ENCODE results near the gene AGAP1. TPM values are rescaled to one million over a fixed set of nuclear protein-coding genes. Genes with fewer than 3 reads are reported as not detected.

AGAP1 gene
- total RNA-seq, 4 donors from 2014 or later = 23.4 to 46.5 (median 29.3) TPM

DNA sequence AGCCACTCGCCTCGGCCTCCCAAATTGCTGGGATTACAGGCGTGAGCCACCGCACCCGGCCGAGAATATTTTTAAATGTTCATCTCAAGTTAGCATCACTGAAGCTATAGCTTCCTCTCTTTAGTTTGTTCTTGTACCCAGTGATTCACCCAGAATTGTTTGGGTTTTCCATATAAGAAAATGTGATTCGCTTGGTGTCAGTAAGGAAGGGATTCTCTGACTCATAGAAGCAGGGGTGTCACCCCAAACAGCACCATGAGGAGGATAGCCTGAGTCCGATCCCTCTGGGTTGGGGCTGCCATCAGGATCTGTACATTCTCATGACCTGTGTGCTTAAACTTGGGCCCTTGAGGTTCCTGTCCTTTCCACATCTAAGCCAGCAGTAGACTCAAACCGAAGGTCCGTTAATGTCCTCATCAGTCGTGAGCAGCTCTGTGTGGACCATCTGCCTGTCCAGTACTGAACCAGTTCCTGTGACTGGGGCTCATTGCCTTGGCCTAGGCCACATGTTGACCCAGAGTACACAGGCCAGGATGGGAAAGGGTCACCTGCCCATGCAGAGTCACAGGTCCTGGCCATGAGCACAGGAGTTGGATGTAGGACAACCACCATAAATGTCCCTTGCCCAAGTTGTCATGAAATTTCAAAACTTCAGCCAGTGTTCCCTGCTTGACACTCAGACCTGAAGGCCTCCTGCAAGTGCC is 362.5 kb downstream of the AGAP1 start:
- TF ChIP-seq, protein P1, sequence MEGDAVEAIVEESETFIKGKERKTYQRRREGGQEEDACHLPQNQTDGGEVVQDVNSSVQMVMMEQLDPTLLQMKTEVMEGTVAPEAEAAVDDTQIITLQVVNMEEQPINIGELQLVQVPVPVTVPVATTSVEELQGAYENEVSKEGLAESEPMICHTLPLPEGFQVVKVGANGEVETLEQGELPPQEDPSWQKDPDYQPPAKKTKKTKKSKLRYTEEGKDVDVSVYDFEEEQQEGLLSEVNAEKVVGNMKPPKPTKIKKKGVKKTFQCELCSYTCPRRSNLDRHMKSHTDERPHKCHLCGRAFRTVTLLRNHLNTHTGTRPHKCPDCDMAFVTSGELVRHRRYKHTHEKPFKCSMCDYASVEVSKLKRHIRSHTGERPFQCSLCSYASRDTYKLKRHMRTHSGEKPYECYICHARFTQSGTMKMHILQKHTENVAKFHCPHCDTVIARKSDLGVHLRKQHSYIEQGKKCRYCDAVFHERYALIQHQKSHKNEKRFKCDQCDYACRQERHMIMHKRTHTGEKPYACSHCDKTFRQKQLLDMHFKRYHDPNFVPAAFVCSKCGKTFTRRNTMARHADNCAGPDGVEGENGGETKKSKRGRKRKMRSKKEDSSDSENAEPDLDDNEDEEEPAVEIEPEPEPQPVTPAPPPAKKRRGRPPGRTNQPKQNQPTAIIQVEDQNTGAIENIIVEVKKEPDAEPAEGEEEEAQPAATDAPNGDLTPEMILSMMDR (IDR thresholded peaks at IDR 0.05) = no peak
- TF ChIP-seq POLR2A (IDR thresholded peaks at IDR 0.05) = no peak
- intact Hi-C loops (cut with DNase I) = no loop called here
- Histone ChIP-seq H3K9me3 (no peaks in the 10 kb centered on the region), H3K4me3 (replicated peaks in 1 of 3) (no peak overlapping the region), H3K27me3 (no peaks in the 10 kb centered on the region), H3K27ac (no peak overlapping the region), H3K36me3 (no peaks in the 10 kb centered on the region), H3K4me1 (no peaks in the 10 kb centered on the region)
- no peak for DNase-seq
- WGBS, 2 donors = 95 to 98% methylated on average over 11 of the region's 11 CpGs

DNA sequence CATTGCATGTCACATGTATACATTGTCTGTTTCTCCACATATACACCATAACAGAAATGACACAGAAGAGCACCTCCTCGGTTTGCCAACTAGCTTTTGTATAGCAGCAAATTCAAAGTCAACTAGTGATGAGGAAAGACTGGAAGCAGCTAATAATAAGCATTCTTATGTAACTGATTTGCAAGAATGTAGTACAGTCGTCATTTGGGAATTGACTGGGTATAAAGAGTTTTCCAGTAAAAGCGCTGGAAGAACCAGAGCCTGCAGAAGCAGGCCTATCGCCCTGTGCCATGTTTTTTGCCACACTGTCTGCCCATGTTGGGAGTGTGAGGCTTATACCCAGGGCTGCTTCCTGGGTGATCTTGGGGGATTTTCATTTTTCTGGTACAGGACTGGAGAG is 363.8 kb downstream of the AGAP1 start:
- Histone ChIP-seq H3K4me3 (replicated peaks in 1 of 3) (no peak overlapping the region), H3K36me3 (no peaks in the 10 kb centered on the region), H3K4me1 (no peaks in the 10 kb centered on the region), H3K27ac (no peak overlapping the region), H3K9me3 (no peaks in the 10 kb centered on the region), H3K27me3 (no peaks in the 10 kb centered on the region)
- DNase-seq = no peak
- intact Hi-C loops (cut with DNase I) = no loop called here
- TF ChIP-seq POLR2A (IDR thresholded peaks at IDR 0.05) = no peak
- TF ChIP-seq, protein P1 (IDR thresholded peaks at IDR 0.05) = no peak
- 85 to 89% methylated on average over 4 of the region's 4 CpGs for WGBS, 2 donors

DNA sequence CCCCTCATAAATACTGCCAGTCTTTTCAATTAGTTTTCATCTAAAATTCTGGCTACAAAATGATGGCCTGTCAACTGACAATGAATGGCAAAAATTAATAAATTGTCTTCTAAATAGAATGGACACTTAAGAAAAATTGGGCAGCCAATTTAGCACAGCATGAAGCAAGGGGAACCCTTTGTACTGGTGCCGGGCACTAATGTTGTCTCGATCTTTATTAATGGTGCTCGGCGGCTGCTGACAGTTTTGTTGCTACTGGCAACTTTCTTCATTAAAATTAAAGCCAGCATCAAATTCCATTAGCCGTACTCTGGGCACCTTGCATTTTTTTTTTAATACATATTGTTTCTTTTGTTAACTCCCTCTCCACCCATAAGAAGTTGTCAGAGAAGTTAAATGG is 365.0 kb downstream of the AGAP1 start:
- Histone ChIP-seq H3K4me3 (replicated peaks in 1 of 3) (no peak overlapping the region), H3K4me1 (no peaks in the 10 kb centered on the region), H3K27ac (no peak overlapping the region), H3K27me3 (no peaks in the 10 kb centered on the region), H3K36me3 (no peaks in the 10 kb centered on the region), H3K9me3 (no peaks in the 10 kb centered on the region)
- TF ChIP-seq, protein P1 (IDR thresholded peaks at IDR 0.05) = no peak
- TF ChIP-seq POLR2A (IDR thresholded peaks at IDR 0.05) = no peak
- no peak for DNase-seq
- WGBS, 2 donors = 95 to 96% methylated on average over 5 of the region's 5 CpGs
- intact Hi-C loops (cut with DNase I) = no loop called here

DNA sequence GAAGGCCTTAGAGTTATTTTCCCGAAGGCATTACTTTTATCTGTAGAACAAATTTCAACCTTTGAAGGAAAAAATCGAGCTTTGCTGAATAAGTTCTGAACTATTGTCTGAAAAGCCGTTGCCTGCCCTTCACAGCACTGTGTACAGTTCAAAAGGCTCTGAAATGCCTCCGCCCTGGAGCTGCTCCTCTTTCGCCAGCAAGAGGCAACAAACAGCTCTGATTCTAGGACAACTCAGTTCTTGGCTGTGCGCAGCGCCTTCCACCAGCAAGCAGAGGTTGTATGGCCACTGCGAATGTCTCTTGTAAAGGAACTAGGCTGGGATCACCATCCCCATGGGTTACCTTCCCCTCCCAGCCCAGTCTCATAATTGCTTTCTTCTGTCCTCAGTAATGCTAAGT is 365.8 kb downstream of the AGAP1 start:
- TF ChIP-seq, protein P1 (IDR thresholded peaks at IDR 0.05) = no peak
- TF ChIP-seq POLR2A (IDR thresholded peaks at IDR 0.05) = no peak
- intact Hi-C loops (cut with DNase I) = no loop called here
- no peak for DNase-seq

DNA sequence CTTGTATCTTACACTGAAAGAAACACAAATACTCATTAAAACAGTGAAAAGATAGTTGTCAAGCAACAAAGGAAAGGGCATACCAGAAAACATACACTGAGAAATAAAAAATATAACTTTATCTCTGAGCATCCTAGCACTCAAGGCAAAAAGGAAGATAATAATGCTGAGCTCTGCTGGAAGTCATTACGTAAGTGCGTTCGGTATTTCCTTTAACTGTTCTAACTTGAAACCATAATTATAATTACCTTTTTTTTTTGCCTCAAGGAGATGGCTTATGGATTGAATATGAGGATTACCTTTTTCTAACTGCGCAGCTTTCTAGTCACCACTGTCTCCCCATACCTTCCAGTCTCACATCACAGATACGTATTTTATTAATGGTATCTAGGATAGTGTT is 366.3 kb downstream of the AGAP1 start:
- Histone ChIP-seq H3K27me3 (no peaks in the 10 kb centered on the region), H3K36me3 (no peaks in the 10 kb centered on the region), H3K27ac (no peak overlapping the region), H3K4me3 (replicated peaks in 1 of 3) (no peak overlapping the region), H3K4me1 (no peaks in the 10 kb centered on the region), H3K9me3 (no peaks in the 10 kb centered on the region)
- 93% methylated on average over 5 of the region's 5 CpGs for WGBS, 2 donors
- DNase-seq = no peak
- TF ChIP-seq POLR2A (IDR thresholded peaks at IDR 0.05) = no peak
- TF ChIP-seq, protein P1 (IDR thresholded peaks at IDR 0.05) = no peak
- intact Hi-C loops (cut with DNase I) = no loop called here

More for the DNA sequence above, 365.8 kb downstream of the AGAP1 start:
- H3K9me3 ChIP-seq = no peaks in the 10 kb centered on the region
- 88 to 96% methylated on average over 8 of the region's 8 CpGs for WGBS, 2 donors
- no peaks in the 10 kb centered on the region for H3K27me3 ChIP-seq
- H3K4me1 ChIP-seq = no peaks in the 10 kb centered on the region
- H3K27ac ChIP-seq = no peak overlapping the region
- H3K4me3 ChIP-seq (replicated peaks in 1 of 3) = no peak overlapping the region
- H3K36me3 ChIP-seq = no peaks in the 10 kb centered on the region

Measured in thyroid gland (tissue), 4 donors.